Psoas muscle (tissue), 8 donors: Measurements from ENCODE around the gene PRELP. TPM values are rescaled to one million over a fixed set of nuclear protein-coding genes. Genes with fewer than 3 reads are reported as not detected.

ENCODE experiments used
- ATAC-seq, 4 donors: fragments of 200-7000 bp; cut with Tn5 transposase; one replicate each; pipeline ENCODE4 v1.9.1; 2020; ENCODE audit warnings: moderate library complexity in 3 of 4, mild to moderate bottlenecking in 2 of 4
- DNase-seq, 2 donors: peaks; one replicate each; pipeline ENCODE4 v3.0.0-alpha.2; 2020
- H3K27ac ChIP-seq: fragments of 200-600 bp; one replicate; pipeline ENCODE4 v1.8.0; 2022
- H3K27me3 ChIP-seq, 3 donors: fragments of 200-600 bp in 1 of 3; one replicate each; pipeline versions ENCODE4 v1.6.1 to v1.8.0; 2013 to 2022; ENCODE audit warnings: low read length in 2 of 3, mild to moderate bottlenecking in 2 of 3, moderate library complexity in 1 of 3; ENCODE audit not compliant: insufficient read depth in 3 of 3
- H3K36me3 ChIP-seq, 2 donors: fragments of 200-600 bp in 1 of 2; one replicate each; pipeline versions ENCODE4 v1.6.1 to v1.8.0; 2013 to 2022; ENCODE audit warnings: low read depth in 1 of 2, mild to moderate bottlenecking in 1 of 2, moderate library complexity in 1 of 2; ENCODE audit not compliant: insufficient read depth in 1 of 2
- H3K4me1 ChIP-seq: fragments of 200-600 bp; one replicate; pipeline ENCODE4 v1.8.0; 2022
- H3K4me3 ChIP-seq: fragments of 200-600 bp; one replicate; pipeline ENCODE4 v1.8.0; 2022; ENCODE audit warnings: mild to moderate bottlenecking
- H3K9me3 ChIP-seq: fragments of 200-600 bp; one replicate; pipeline ENCODE4 v1.8.0; 2022
- CTCF ChIP-seq: fragments of 200-600 bp; IDR thresholded peaks from one replicate; pipeline ENCODE4 v1.8.0; 2022; ENCODE audit warnings: antibody characterized with exemption
- WGBS, 3 donors: extraction: QIAGEN DNeasy Blood & Tissue Kit; methylation state at CpG; one replicate each; pipeline versions ENCODE4 v1.1.6 to v1.1.7; 2013; 5-methylcytosine and 5-hydroxymethylcytosine counted together
- intact Hi-C, 2 donors: fragments of 100-400 bp; cut with DNase I; formaldehyde crosslinking; loops; one replicate each; pipeline versions ENCODE4 v1.11.0 to v1.14.2; 2022
- polyA plus RNA-seq, 3 donors: library from polyadenylated mRNA; stranded (reverse); fragments of 200-250 nt; gene quantifications; one replicate each; pipeline ENCODE4 v1.2.3, GENCODE V29; 2013
- total RNA-seq, 4 donors: library from RNA; stranded (reverse); fragmentation: NEBNext Ultra II Directional in 2 of 4; extraction: Animal tissue kit (Norgen Biotek cat#: 25700) in 2 of 4; gene quantifications; one replicate each; pipeline versions ENCODE4 v1.2.1 to v1.2.4, GENCODE V29; 2021 to 2023
- donor health status: healthy with polysubstance abuse.
- donor health status: DM: no; HTN: no; CAD: no; lungs with moderate emphysema.
- donor health status: Bipolar disorder and iron deficiency.
- donor health status: healthy.
- donor health status: DM: yes; HTN: yes; CAD: no.
- donor health status: DM: no; HTN: no; CAD: no.
- donor health status: DM: no; HTN: no; CAD: no.
- donor health status: DM: yes; HTN: yes; CAD: no.

Gene PRELP
- total and polyA plus RNA-seq, 7 donors, result 3.0 to 20.6 (median 6.6) TPM

- no peak for TF ChIP-seq CTCF
- no peak for ATAC-seq
- 81 to 89% (median 84%) methylated on average over 10 of the region's 10 CpGs for WGBS, 3 donors
- no peaks in the 10 kb centered on the region for H3K27me3 ChIP-seq
- no peaks in the 10 kb centered on the region for H3K36me3 ChIP-seq
- no peak for DNase-seq
- H3K4me1 ChIP-seq, result no peaks in the 10 kb centered on the region
- intact Hi-C loops, result no loop called here
- H3K9me3 ChIP-seq, result no peaks in the 10 kb centered on the region
- no peak overlapping the region for H3K4me3 ChIP-seq
- H3K27ac ChIP-seq, result no peak overlapping the region
These were observed 45.6 kb downstream of the PRELP start for GRCh38 chr1:203521074-203521794.

GRCh38 chr1:203521812-203522211 lies 46.2 kb downstream of the PRELP start:
- intact Hi-C loops, result no loop called here
- no peak for DNase-seq
- no peaks in the 10 kb centered on the region for H3K4me1 ChIP-seq
- H3K27me3 ChIP-seq, result no peaks in the 10 kb centered on the region
- no peak overlapping the region for H3K27ac ChIP-seq
- H3K36me3 ChIP-seq, result no peaks in the 10 kb centered on the region
- 54 to 74% (median 59%) methylated on average over 3 to 5 of the region's 5 CpGs for WGBS, 3 donors
- no peak overlapping the region for H3K4me3 ChIP-seq
- no peak for TF ChIP-seq CTCF
- ATAC-seq, result no peak
- H3K9me3 ChIP-seq, result no peaks in the 10 kb centered on the region

- no peak for ATAC-seq
- whole genome bisulfite sequencing, 3 donors, result 39 to 66% (median 48%) methylated on average over 11 of the region's 11 CpGs
- intact Hi-C loops, result no loop called here
- TF ChIP-seq CTCF, result no peak
- no peaks in the 10 kb centered on the region for H3K9me3 ChIP-seq
- H3K27me3 ChIP-seq, result no peaks in the 10 kb centered on the region
- H3K4me3 ChIP-seq, result no peak overlapping the region
- no peaks in the 10 kb centered on the region for H3K4me1 ChIP-seq
- no peaks in the 10 kb centered on the region for H3K36me3 ChIP-seq
- DNase-seq, result no peak
- no peak overlapping the region for H3K27ac ChIP-seq
These were observed 46.6 kb downstream of the PRELP start for GRCh38 chr1:203522237-203522636.

GRCh38 chr1:203523667-203524066 lies 48.1 kb downstream of the PRELP start:
- Histone ChIP-seq H3K36me3 (no peaks in the 10 kb centered on the region), H3K27me3 (no peaks in the 10 kb centered on the region), H3K4me1 (no peaks in the 10 kb centered on the region), H3K27ac (no peak overlapping the region), H3K9me3 (no peaks in the 10 kb centered on the region), H3K4me3 (no peak overlapping the region)
- intact Hi-C loops, result no loop called here
- ATAC-seq, result no peak
- no peak for TF ChIP-seq CTCF
- 89 to 98% (median 96%) methylated on average over 6 of the region's 6 CpGs for WGBS, 3 donors
- DNase-seq, result no peak

GRCh38 chr1:203524152-203524551 lies 48.5 kb downstream of the PRELP start:
- 48 to 66% (median 50%) methylated on average over 4 of the region's 4 CpGs for WGBS, 3 donors
- H3K27ac ChIP-seq, result no peak overlapping the region
- ATAC-seq, result peak in 1 of 4 donors; percentile 60
- intact Hi-C loops, result no loop called here
- TF ChIP-seq CTCF, result no peak
- no peak for DNase-seq
- no peaks in the 10 kb centered on the region for H3K27me3 ChIP-seq
- H3K9me3 ChIP-seq, result no peaks in the 10 kb centered on the region
- no peaks in the 10 kb centered on the region for H3K4me1 ChIP-seq
- H3K4me3 ChIP-seq, result no peak overlapping the region
- H3K36me3 ChIP-seq, result no peaks in the 10 kb centered on the region
